ENCODE data around the gene GPR158. TPM values are rescaled to one million over a fixed set of nuclear protein-coding genes. Genes with fewer than 3 reads are reported as not detected.

The GPR158 gene
- total and polyA plus RNA-seq, 9 of the 15 experiments (the other 6 are each of a cell fraction or from before 2014, with no cell fraction given) = 4.0 to 7.6 (median 5.0) TPM

DNA sequence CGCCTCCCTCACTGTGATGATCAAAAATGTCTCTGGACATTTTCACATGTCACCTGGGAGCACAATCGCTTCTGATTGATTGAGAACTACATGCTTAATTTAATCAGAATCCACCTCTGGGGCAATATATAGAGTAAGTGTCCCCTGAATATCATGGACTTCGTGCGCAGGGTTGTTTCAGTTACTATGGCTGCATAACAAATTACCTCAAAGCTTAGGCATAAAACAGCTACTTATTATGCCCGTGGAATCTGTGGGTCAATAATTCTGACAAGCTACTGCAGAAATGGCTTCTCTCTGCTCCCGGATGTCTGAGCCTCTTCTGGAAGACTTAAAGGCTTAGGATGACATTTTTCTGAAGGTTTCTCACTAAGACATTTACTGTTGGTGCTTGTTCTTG, 334.4 kb downstream of the GPR158 start:
- WGBS (ENCODE audit: insufficient coverage, low coverage, missing lambda C conversion rate) = 76% methylated on average over 6 of the region's 6 CpGs
- BruUV-seq (replicated peaks) = no TSS peak
- in situ Hi-C loops (cut with MboI) = no loop called here
- Histone ChIP-seq H4K20me1 (replicated peaks; ENCODE audit: control insufficient read depth, insufficient read depth, low read length) (no peaks in the 10 kb centered on the region), H3K9me1 (ENCODE audit: control insufficient read depth, insufficient read depth, low read length) (peaks cover 4% of the 10 kb centered on the region), H3K79me2 (ENCODE audit: control insufficient read depth, insufficient read depth, low read length) (no peaks in the 10 kb centered on the region), H2AFZ (ENCODE audit: low read depth, low read length) (no peak overlapping the region), H3K27me3 (ENCODE audit: control insufficient read depth in 2 of 2, insufficient read depth in 2 of 2, low read length in 2 of 2) (no peaks in the 10 kb centered on the region), H3K4me3 (no peak overlapping the region), H3K27ac (ENCODE audit: extremely low read depth, low read depth, low read length) (no peak overlapping the region), H3K9me3 (replicated peaks; ENCODE audit: control insufficient read depth, insufficient read depth, low read depth, low read length) (no peaks in the 10 kb centered on the region), H3K36me3 (ENCODE audit: control insufficient read depth, insufficient read depth, low read length) (no peaks in the 10 kb centered on the region), H3K4me2 (ENCODE audit: insufficient read depth, low read length) (no peak overlapping the region), H3K9ac (ENCODE audit: insufficient read depth in 1 of 2, low read depth in 2 of 2, low read length in 2 of 2) (no peak overlapping the region), H3K4me1 (replicated peaks in 1 of 2; ENCODE audit: control insufficient read depth in 2 of 2, insufficient read depth in 2 of 2, low read length in 2 of 2) (peaks cover 2 to 9% of the 10 kb centered on the region in 2 experiments; a peak in 4 of 5 replicates)
- CTCF ChIA-PET (ENCODE audit: low intra/inter-chr PET ratio) = no interaction called here
- intact Hi-C loops (cut with micrococcal nuclease) = no loop called here
- POLR2A ChIA-PET = no interaction called here
- DNase-seq (ENCODE audit: extremely low read depth in 1 of 4, low spot score in 3 of 4) (no peak), FAIRE-seq (no peak), ATAC-seq (no peak)
- TF ChIP-seq CBFA2T3 (IDR thresholded peaks at IDR 0.05) (no peak), ZNF197 (CRISPR knock-in tag; IDR thresholded peaks at IDR 0.05; ENCODE audit: low read depth) (no peak), KLF1 (tag; IDR thresholded peaks at IDR 0.05) (no peak), SMARCE1 (IDR thresholded peaks at IDR 0.05) (no peak), ZNF444 (CRISPR knock-in tag; IDR thresholded peaks at IDR 0.05) (no peak), ZNF318 (IDR thresholded peaks at IDR 0.05; ENCODE audit: borderline replicate concordance in 1 of 2, low read depth in 1 of 2) (no peak), ARID2 (IDR thresholded peaks at IDR 0.05) (no peak), ZNF707 (CRISPR knock-in tag; conservative IDR thresholded peaks at IDR 0.05) (no peak)
